Fibroblast of villous mesenchyme (primary cell): Measurements from ENCODE around the gene PON1. TPM values are rescaled to one million over a fixed set of nuclear protein-coding genes. Genes with fewer than 3 reads are reported as not detected.

Experiments
- DNase-seq: peaks from one replicate; pipeline ENCODE4 v3.0.0-alpha.2; 2010; ENCODE audit warnings: low read depth
- H3K4me3 ChIP-seq: 2 replicates; pipeline ENCODE4 v1.5.1; 2011; ENCODE audit warnings: low read depth, mild to moderate bottlenecking, low read length
- total RNA-seq: library from RNA; depleted of rRNA; stranded (reverse); fragments of >200 nt; gene quantifications from 2 replicates; pipeline ENCODE4 v1.2.3, GENCODE V29; 2012
- TF ChIP-seq, protein P1 (sequence below): IDR thresholded peaks from 2 replicates; pipeline ENCODE4 v1.5.1; 2012; ENCODE audit warnings: low read depth, mild to moderate bottlenecking, low read length; ENCODE audit not compliant: insufficient read depth

PON1 gene
- total RNA-seq, 1 donor, result not detected

GRCh38 chr7:95290166-95290830, 34.0 kb downstream of the PON1 start:
- TF ChIP-seq, protein P1, sequence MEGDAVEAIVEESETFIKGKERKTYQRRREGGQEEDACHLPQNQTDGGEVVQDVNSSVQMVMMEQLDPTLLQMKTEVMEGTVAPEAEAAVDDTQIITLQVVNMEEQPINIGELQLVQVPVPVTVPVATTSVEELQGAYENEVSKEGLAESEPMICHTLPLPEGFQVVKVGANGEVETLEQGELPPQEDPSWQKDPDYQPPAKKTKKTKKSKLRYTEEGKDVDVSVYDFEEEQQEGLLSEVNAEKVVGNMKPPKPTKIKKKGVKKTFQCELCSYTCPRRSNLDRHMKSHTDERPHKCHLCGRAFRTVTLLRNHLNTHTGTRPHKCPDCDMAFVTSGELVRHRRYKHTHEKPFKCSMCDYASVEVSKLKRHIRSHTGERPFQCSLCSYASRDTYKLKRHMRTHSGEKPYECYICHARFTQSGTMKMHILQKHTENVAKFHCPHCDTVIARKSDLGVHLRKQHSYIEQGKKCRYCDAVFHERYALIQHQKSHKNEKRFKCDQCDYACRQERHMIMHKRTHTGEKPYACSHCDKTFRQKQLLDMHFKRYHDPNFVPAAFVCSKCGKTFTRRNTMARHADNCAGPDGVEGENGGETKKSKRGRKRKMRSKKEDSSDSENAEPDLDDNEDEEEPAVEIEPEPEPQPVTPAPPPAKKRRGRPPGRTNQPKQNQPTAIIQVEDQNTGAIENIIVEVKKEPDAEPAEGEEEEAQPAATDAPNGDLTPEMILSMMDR, result no peak
- H3K4me3 ChIP-seq, result no peak overlapping the region
- no peak for DNase-seq

GRCh38 chr7:95286096-95286495, 38.2 kb downstream of the PON1 start:
- no peak for DNase-seq
- H3K4me3 ChIP-seq, result no peak overlapping the region
- TF ChIP-seq, protein P1, result no peak

- DNase-seq, result no peak
- no peak overlapping the region for H3K4me3 ChIP-seq
- TF ChIP-seq, protein P1, result no peak
These were observed 44.9 kb downstream of the PON1 start for GRCh38 chr7:95279417-95279816.

GRCh38 chr7:95276114-95276513, 48.2 kb downstream of the PON1 start:
- no peak for DNase-seq
- TF ChIP-seq, protein P1, result no peak
- no peak overlapping the region for H3K4me3 ChIP-seq

DNA sequence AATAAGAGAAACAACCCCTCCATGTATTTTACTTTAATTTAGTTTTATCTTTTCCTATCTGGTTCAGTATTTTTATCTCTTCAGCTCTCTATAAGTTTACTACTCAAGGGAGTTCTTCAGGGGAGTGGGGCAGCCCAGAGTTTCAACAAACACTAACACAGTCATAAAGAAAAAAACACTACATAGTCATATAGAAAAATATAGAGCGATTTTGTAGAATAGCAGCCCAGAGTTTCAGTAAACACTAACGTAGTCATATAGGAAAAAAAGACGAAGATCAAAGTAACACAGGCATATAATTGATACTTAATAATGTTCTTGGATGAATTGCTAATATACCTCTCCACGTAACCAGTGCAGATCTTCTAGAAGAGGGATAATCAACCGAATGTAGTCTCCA, 54.7 kb downstream of the PON1 start:
- TF ChIP-seq, protein P1, result no peak

DNA sequence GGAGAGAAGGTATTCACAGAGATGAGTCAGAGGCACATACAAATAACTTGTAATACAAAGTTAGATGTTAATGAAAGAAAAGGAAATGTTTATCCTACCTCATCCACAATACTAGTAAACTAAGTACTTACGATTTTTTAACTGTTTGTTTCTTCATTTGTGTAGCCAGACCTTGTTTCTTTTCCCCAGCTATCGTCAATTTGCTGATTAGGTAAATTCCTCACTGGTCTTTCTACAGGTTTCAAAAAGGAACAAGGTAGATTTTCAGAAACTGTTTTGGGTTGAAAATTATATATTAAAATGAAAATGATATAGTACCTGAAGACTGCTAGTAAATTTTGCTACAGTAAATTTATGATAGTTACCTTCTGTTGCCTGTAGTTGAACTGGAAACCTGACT, 56.6 kb downstream of the PON1 start:
- H3K4me3 ChIP-seq, result no peak overlapping the region
- no peak for DNase-seq
- TF ChIP-seq, protein P1, result no peak

More for the DNA sequence above, 54.7 kb downstream of the PON1 start:
- H3K4me3 ChIP-seq, result no peak overlapping the region
- no peak for DNase-seq

GRCh38 chr7:95265634-95266033, 58.7 kb downstream of the PON1 start:
- no peak overlapping the region for H3K4me3 ChIP-seq
- DNase-seq, result no peak
- TF ChIP-seq, protein P1, result no peak
